SK-N-SH (cell line): Measurements from ENCODE around the gene PUS1. TPM values are rescaled to one million over a fixed set of nuclear protein-coding genes. Genes with fewer than 3 reads are reported as not detected.
A peak's percentile ranks its signal among the peaks of the same experiment; 100 is the strongest.

ENCODE experiments used
- CTCF ChIA-PET: fragments of 300-600, 350-600 bp; formaldehyde crosslinking; extraction: SDS; loops from one replicate; lab custom pipeline; 2021; lab: Yijun Ruan, JAX
- POLR2A ChIA-PET: fragments of 350-600 bp; sonication (Branson Sonifier 250); formaldehyde crosslinking; extraction: SDS; loops from one replicate; lab custom pipeline; 2020; ENCODE audit warnings: antibody characterized with exemption, inconsistent platforms; lab: Yijun Ruan, JAX
- DNase-seq: peaks from one replicate; pipeline ENCODE4 v3.0.0; 2012
- H2AFZ ChIP-seq: fragments of 200-600 bp; sonication (generic); 2 replicates; pipeline ENCODE4 v1.8.1; 2016; ENCODE audit warnings: antibody characterized with exemption, mild to moderate bottlenecking, low read depth
- H3F3A ChIP-seq: fragments of 200-600 bp; sonication (generic); replicated peaks from 2 replicates; pipeline ENCODE3; 2016; ENCODE audit warnings: antibody characterized with exemption, mild to moderate bottlenecking; ENCODE audit not compliant: insufficient read depth
- H3K27ac ChIP-seq, 2 experiments: fragments of 200-500 bp in 1 of 2; fragments of 200-600 bp in 1 of 2; sonication (Bioruptor generic) in 1 of 2; sonication (generic), shearing (Covaris generic) in 1 of 2; 2 replicates each; pipeline versions ENCODE4 v1.5.1 to v1.6.1; 2014 to 2016; ENCODE audit warnings: low read depth in 2 of 2, inconsistent platforms in 1 of 2, low read length in 1 of 2, mild to moderate bottlenecking in 1 of 2, mixed read lengths in 1 of 2
- H3K27me3 ChIP-seq: fragments of 200-600 bp; sonication (generic), shearing (Covaris generic); 2 replicates; pipeline ENCODE4 v1.6.1; 2016; ENCODE audit warnings: mixed run types; ENCODE audit not compliant: insufficient read depth
- H3K36me3 ChIP-seq, 2 experiments: fragments of 200-500 bp in 1 of 2; fragments of 200-600 bp in 1 of 2; sonication (Bioruptor generic) in 1 of 2; sonication (generic) in 1 of 2; replicated peaks in 1 of 2; 2 replicates each; pipeline versions ENCODE3 to v1.5.1; 2014 to 2016; ENCODE audit warnings: low read length in 1 of 2, mild to moderate bottlenecking in 1 of 2; ENCODE audit not compliant: insufficient read depth in 2 of 2, control insufficient read depth in 1 of 2
- H3K4me1 ChIP-seq, 2 experiments: fragments of 200-500 bp in 1 of 2; fragments of 200-600 bp in 1 of 2; sonication (Bioruptor generic) in 1 of 2; sonication (generic), shearing (Covaris generic) in 1 of 2; 2 replicates each; pipeline versions ENCODE4 v1.5.1 to v1.6.1; 2014 to 2016; ENCODE audit warnings: low read depth in 1 of 2, low read length in 1 of 2, mixed run types in 1 of 2; ENCODE audit not compliant: insufficient read depth in 2 of 2, control insufficient read depth in 1 of 2
- H3K4me2 ChIP-seq: fragments of 200-600 bp; sonication (generic), shearing (Covaris generic); 2 replicates; pipeline ENCODE4 v1.6.1; 2017; ENCODE audit warnings: mixed run types
- H3K4me3 ChIP-seq, 2 experiments: fragments of 200-500 bp in 1 of 2; fragments of 200-600 bp in 1 of 2; sonication (Bioruptor generic) in 1 of 2; sonication (generic), shearing (Covaris generic) in 1 of 2; 2 replicates each; pipeline versions ENCODE4 v1.5.1 to v1.8.1; 2014 to 2016; ENCODE audit warnings: low read depth in 2 of 2, inconsistent platforms in 1 of 2, low read length in 1 of 2, mild to moderate bottlenecking in 1 of 2, mixed read lengths in 1 of 2, moderate library complexity in 1 of 2
- H3K79me2 ChIP-seq: fragments of 200-600 bp; sonication (generic); 2 replicates; pipeline ENCODE4 v1.8.1; 2017; ENCODE audit warnings: mild to moderate bottlenecking; ENCODE audit not compliant: insufficient read depth
- H3K9ac ChIP-seq: fragments of 200-600 bp; sonication (generic); 2 replicates; pipeline ENCODE4 v1.6.1; 2017; ENCODE audit warnings: mixed run types
- H3K9me2 ChIP-seq: fragments of 200-600 bp; sonication (generic); 2 replicates; pipeline ENCODE4 v1.6.1; 2017; ENCODE audit warnings: mixed run types
- H3K9me3 ChIP-seq: fragments of 200-600 bp; sonication (generic); 2 replicates; pipeline ENCODE4 v1.6.1; 2017; ENCODE audit warnings: mixed run types, mild to moderate bottlenecking, moderate library complexity
- H4K20me1 ChIP-seq: fragments of 200-600 bp; sonication (generic); 2 replicates; pipeline ENCODE4 v1.6.1; 2017; ENCODE audit warnings: mild to moderate bottlenecking, mixed run types; ENCODE audit not compliant: insufficient read depth
- CTCF ChIP-seq: fragments of 200-600 bp; sonication (generic); IDR thresholded peaks from 2 replicates; pipeline ENCODE4 v1.6.1; 2017; ENCODE audit warnings: antibody characterized with exemption, mild to moderate bottlenecking, moderate library complexity
- ELF1 ChIP-seq: IDR thresholded peaks from 2 replicates; pipeline ENCODE4 v1.4.0; 2012
- EP300 ChIP-seq, 2 experiments: IDR thresholded peaks; 2 replicates each; pipeline versions ENCODE4 v1.4.0 to v1.6.1; 2012; ENCODE audit warnings: borderline replicate concordance in 1 of 2, low read depth in 1 of 2, low read length in 1 of 2
- FOSL2 ChIP-seq: IDR thresholded peaks from 2 replicates; pipeline ENCODE4 v1.4.0; 2012; ENCODE audit warnings: low read depth, mild to moderate bottlenecking, moderate library complexity, borderline replicate concordance
- FOXJ3 ChIP-seq: sonication (generic); formaldehyde crosslinking; IDR thresholded peaks from 2 replicates; pipeline ENCODE4 v1.5.1; 2020; ENCODE audit warnings: mild to moderate bottlenecking, missing genetic modification reagents
- GABPA ChIP-seq: IDR thresholded peaks from 2 replicates; pipeline ENCODE4 v1.4.0; 2012; ENCODE audit warnings: low read depth, mild to moderate bottlenecking
- GATA2 ChIP-seq: sonication (generic); formaldehyde crosslinking; IDR thresholded peaks from 2 replicates; pipeline ENCODE4 v1.5.0; 2020; ENCODE audit warnings: mild to moderate bottlenecking, missing genetic modification reagents
- JUND ChIP-seq: IDR thresholded peaks from 2 replicates; pipeline ENCODE4 v1.4.0; 2012
- RXRA ChIP-seq: IDR thresholded peaks from 2 replicates; pipeline ENCODE4 v1.4.0; 2012; ENCODE audit warnings: low read depth, mild to moderate bottlenecking, borderline replicate concordance
- TAF1 ChIP-seq: IDR thresholded peaks from 2 replicates; pipeline ENCODE4 v1.6.1; 2012; ENCODE audit warnings: low read depth, mild to moderate bottlenecking, low read length, moderate library complexity, borderline replicate concordance
- TEAD4 ChIP-seq: IDR thresholded peaks from 2 replicates; pipeline ENCODE4 v1.4.0; 2012; ENCODE audit warnings: mild to moderate bottlenecking, borderline replicate concordance; ENCODE audit not compliant: insufficient read depth
- YY1 ChIP-seq: IDR thresholded peaks from 2 replicates; pipeline ENCODE4 v1.4.0; 2012; ENCODE audit warnings: low read depth, mild to moderate bottlenecking
- ZBTB33 ChIP-seq: IDR thresholded peaks from 2 replicates; pipeline ENCODE4 v1.4.0; 2012; ENCODE audit warnings: low read depth, borderline replicate concordance
- WGBS: methylation state at CpG from one replicate; pipeline ENCODE4 v1.1.6; 2017; ENCODE audit warnings: low lambda C conversion rate; 5-methylcytosine and 5-hydroxymethylcytosine counted together
- polyA plus RNA-seq, 3 experiments: library from polyadenylated mRNA; depleted of rRNA; stranded (reverse); fragments of >200 nt; gene quantifications; 2 replicates each; pipeline ENCODE4 v1.2.3, GENCODE V29; 2012
- TF ChIP-seq, protein P1 (sequence below): IDR thresholded peaks from 2 replicates; pipeline ENCODE4 v1.4.0; 2012; ENCODE audit warnings: low read depth, borderline replicate concordance
- TF ChIP-seq, protein P2 (sequence below): fragments of 150-350 bp; IDR thresholded peaks from 2 replicates; pipeline ENCODE4 v1.6.1; 2017; ENCODE audit warnings: antibody characterized with exemption, low read length, low read depth, borderline replicate concordance

PUS1 gene
- polyA plus RNA-seq, 1 of the 3 experiments (the other 2 are of a cell fraction), result 53.1 TPM

DNA sequence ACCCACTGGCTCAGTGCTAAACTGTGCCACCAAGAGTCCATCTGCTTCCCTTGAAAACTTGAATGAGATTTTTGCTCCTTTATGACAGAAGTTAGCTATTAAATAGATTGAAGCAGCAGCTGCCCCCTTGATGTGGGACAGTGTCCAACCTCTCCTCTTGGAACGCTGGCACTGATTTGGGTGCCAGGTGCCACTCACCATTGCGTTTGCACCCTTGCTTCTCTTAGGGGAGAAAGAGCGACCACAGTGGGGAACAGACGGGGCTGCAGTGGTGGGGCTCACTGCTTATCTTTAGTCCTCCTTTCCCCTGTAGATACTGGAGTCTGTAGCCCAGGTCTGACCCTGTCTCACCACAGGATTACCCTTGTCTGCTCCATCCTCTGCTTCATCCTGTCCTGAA is 30.0 kb downstream of the PUS1 start:
- Histone ChIP-seq H3K4me2 (no peak overlapping the region), H3K4me1 (peaks cover 0 to 17% of the 10 kb centered on the region in 2 experiments; a peak in 1 of 4 replicates), H3K27ac (no peak overlapping the region; a peak in 1 of 4 replicates), H2AFZ (no peak overlapping the region), H3K9me3 (no peaks in the 10 kb centered on the region), H3K4me3 (no peak overlapping the region), H4K20me1 (peaks cover 86% of the 10 kb centered on the region), H3F3A (peaks cover 5% of the 10 kb centered on the region), H3K9me2 (no peaks in the 10 kb centered on the region), H3K36me3 (peaks cover 12 to 14% of the 10 kb centered on the region in 2 experiments), H3K9ac (no peak overlapping the region), H3K27me3 (no peaks in the 10 kb centered on the region), H3K79me2 (peaks cover 89% of the 10 kb centered on the region)
- 92% methylated on average over 4 of the region's 4 CpGs for WGBS
- TF ChIP-seq GATA2 (CRISPR knock-in tag) (no peak), TAF1 (no peak), GABPA (no peak), CTCF (no peak)
- ChIA-PET CTCF (interaction anchor here (1.0 to 1.7 kb wide), 2 partner anchors 13 to 123 kb away, joined by 3 to 6 read pairs; no protein-coding TSS in a partner anchor), POLR2A (interaction anchor here (0.6 kb wide), 1 partner anchor 34 kb away, joined by 3 read pairs; no protein-coding TSS in a partner anchor)
- no peak for DNase-seq

DNA sequence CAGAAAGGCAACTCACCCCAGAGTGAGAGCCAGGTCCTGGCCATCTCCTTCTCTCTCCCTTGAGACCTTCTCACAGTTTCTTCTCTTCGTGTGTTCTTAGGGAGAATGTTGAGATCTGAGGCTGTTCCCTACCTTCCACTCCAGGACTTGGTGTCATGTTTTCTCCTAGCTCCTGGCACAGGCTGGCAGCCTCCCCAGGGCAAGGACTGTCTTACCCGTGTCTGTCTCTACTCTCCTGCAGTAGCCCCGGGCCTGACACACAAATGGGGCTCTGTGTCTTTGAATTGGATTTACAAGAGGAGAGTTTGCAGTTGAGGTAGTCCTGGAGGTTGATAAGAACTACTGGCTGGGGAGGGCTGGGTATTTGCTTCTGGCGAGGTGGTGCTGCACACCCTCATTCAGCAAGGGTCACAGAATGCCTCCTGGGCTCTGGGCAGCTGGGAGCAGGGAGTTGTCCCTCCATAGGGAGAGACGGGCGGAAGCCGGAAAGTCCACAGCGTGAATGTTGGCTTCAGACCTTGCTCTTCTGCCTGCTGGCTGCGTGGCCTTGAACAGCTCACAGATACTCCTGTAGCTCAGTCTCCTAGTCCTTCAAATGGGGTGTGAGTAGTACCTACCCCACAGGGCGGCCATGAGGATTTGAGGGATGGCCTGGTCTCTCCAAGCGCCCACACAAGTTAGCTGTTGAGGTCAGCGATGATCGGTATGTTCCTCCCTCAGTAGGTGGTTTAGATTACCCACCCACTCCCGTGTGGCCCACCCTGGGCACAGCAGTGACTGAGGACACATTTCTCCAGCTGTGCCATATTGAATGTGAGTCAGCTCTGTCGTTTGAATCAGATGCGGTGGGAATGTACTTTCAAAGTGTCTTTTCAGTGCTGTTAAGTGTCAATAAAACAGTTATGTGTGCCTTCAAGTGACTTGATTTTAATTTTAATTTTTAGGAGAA is 30.8 kb downstream of the PUS1 start:
- H3K4me1 ChIP-seq, result peaks cover 5 to 17% of the 10 kb centered on the region in 2 experiments; a peak in 2 of 4 replicates
- H3K36me3 ChIP-seq, result peaks cover 15 to 18% of the 10 kb centered on the region in 2 experiments
- ChIA-PET POLR2A (no interaction called here), CTCF (interaction anchor here (1.0 to 1.7 kb wide), 3 partner anchors 14 to 130 kb away, joined by 3 to 6 read pairs (median 3); no protein-coding TSS in a partner anchor)
- peaks cover 89% of the 10 kb centered on the region for H3K79me2 ChIP-seq
- 86% methylated on average over 12 of the region's 16 CpGs for WGBS
- H3K27me3 ChIP-seq, result no peaks in the 10 kb centered on the region
- peaks cover 86% of the 10 kb centered on the region for H4K20me1 ChIP-seq
- peak overlapping the region in 1 of 2 experiments; percentile 18; a peak in 1 of 4 replicates for H3K27ac ChIP-seq
- H3K9ac ChIP-seq, result no peak overlapping the region
- H3K4me3 ChIP-seq, result no peak overlapping the region
- no peak overlapping the region for H3K4me2 ChIP-seq
- peaks cover 10% of the 10 kb centered on the region for H3F3A ChIP-seq
- TF ChIP-seq, protein P1, sequence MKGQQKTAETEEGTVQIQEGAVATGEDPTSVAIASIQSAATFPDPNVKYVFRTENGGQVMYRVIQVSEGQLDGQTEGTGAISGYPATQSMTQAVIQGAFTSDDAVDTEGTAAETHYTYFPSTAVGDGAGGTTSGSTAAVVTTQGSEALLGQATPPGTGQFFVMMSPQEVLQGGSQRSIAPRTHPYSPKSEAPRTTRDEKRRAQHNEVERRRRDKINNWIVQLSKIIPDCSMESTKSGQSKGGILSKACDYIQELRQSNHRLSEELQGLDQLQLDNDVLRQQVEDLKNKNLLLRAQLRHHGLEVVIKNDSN, result no peak
- TF ChIP-seq FOSL2 (no peak), YY1 (no peak), TEAD4 (no peak), EP300 (IDR thresholded peaks at IDR 0.05; ENCODE audit: borderline replicate concordance in 1 of 2, low read depth in 1 of 2, low read length in 1 of 2) (no peak), GATA2 (CRISPR knock-in tag) (no peak), FOXJ3 (CRISPR knock-in tag) (no peak), RXRA (no peak), ZBTB33 (no peak), JUND (no peak), ELF1 (no peak)
- TF ChIP-seq, protein P2, sequence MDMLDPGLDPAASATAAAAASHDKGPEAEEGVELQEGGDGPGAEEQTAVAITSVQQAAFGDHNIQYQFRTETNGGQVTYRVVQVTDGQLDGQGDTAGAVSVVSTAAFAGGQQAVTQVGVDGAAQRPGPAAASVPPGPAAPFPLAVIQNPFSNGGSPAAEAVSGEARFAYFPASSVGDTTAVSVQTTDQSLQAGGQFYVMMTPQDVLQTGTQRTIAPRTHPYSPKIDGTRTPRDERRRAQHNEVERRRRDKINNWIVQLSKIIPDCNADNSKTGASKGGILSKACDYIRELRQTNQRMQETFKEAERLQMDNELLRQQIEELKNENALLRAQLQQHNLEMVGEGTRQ, result no peak
- H3K9me3 ChIP-seq, result no peaks in the 10 kb centered on the region
- no peaks in the 10 kb centered on the region for H3K9me2 ChIP-seq
- DNase-seq, result peak; percentile 47
- no peak overlapping the region for H2AFZ ChIP-seq
